ENCODE data around the gene PTPRD.

DNA sequence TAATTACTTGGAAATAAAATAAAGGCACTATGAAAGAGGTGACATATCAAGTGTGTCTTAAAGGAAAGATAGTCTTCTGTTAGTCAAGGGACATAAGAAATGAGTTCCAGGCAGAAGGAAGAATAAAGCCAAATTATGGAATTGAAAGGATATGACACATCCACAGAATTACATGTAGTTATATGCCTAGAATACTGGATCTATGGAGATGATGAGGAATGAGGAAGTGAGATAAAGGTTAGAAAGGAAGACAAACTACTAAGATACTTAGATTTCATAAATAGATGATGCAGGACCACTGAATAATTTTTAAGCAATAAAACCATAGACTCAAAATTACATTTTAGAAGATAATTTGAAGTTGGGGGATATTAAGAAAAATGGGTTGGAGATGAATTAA is 609.8 kb downstream of the PTPRD start:
- TF ChIP-seq, protein P1, sequence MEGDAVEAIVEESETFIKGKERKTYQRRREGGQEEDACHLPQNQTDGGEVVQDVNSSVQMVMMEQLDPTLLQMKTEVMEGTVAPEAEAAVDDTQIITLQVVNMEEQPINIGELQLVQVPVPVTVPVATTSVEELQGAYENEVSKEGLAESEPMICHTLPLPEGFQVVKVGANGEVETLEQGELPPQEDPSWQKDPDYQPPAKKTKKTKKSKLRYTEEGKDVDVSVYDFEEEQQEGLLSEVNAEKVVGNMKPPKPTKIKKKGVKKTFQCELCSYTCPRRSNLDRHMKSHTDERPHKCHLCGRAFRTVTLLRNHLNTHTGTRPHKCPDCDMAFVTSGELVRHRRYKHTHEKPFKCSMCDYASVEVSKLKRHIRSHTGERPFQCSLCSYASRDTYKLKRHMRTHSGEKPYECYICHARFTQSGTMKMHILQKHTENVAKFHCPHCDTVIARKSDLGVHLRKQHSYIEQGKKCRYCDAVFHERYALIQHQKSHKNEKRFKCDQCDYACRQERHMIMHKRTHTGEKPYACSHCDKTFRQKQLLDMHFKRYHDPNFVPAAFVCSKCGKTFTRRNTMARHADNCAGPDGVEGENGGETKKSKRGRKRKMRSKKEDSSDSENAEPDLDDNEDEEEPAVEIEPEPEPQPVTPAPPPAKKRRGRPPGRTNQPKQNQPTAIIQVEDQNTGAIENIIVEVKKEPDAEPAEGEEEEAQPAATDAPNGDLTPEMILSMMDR (conservative IDR thresholded peaks at IDR 0.05; ENCODE audit: low read depth in 2 of 2), result no peak
- TF ChIP-seq POLR2AphosphoS5 (IDR thresholded peaks at IDR 0.05; ENCODE audit: low read depth) (no peak), EZH2 (IDR thresholded peaks at IDR 0.05; ENCODE audit: low read depth, unreplicated experiment) (no peak), EZH2phosphoT487 (IDR thresholded peaks at IDR 0.05; ENCODE audit: unreplicated experiment) (no peak), JUNB (IDR thresholded peaks at IDR 0.05; ENCODE audit: unreplicated experiment) (no peak), ZNF331 (CRISPR knock-in tag; IDR thresholded peaks at IDR 0.05; ENCODE audit: low read depth) (no peak)
- TF ChIP-seq, protein P2, sequence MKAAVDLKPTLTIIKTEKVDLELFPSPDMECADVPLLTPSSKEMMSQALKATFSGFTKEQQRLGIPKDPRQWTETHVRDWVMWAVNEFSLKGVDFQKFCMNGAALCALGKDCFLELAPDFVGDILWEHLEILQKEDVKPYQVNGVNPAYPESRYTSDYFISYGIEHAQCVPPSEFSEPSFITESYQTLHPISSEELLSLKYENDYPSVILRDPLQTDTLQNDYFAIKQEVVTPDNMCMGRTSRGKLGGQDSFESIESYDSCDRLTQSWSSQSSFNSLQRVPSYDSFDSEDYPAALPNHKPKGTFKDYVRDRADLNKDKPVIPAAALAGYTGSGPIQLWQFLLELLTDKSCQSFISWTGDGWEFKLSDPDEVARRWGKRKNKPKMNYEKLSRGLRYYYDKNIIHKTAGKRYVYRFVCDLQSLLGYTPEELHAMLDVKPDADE (IDR thresholded peaks at IDR 0.05), result no peak
- TF ChIP-seq, protein P3, sequence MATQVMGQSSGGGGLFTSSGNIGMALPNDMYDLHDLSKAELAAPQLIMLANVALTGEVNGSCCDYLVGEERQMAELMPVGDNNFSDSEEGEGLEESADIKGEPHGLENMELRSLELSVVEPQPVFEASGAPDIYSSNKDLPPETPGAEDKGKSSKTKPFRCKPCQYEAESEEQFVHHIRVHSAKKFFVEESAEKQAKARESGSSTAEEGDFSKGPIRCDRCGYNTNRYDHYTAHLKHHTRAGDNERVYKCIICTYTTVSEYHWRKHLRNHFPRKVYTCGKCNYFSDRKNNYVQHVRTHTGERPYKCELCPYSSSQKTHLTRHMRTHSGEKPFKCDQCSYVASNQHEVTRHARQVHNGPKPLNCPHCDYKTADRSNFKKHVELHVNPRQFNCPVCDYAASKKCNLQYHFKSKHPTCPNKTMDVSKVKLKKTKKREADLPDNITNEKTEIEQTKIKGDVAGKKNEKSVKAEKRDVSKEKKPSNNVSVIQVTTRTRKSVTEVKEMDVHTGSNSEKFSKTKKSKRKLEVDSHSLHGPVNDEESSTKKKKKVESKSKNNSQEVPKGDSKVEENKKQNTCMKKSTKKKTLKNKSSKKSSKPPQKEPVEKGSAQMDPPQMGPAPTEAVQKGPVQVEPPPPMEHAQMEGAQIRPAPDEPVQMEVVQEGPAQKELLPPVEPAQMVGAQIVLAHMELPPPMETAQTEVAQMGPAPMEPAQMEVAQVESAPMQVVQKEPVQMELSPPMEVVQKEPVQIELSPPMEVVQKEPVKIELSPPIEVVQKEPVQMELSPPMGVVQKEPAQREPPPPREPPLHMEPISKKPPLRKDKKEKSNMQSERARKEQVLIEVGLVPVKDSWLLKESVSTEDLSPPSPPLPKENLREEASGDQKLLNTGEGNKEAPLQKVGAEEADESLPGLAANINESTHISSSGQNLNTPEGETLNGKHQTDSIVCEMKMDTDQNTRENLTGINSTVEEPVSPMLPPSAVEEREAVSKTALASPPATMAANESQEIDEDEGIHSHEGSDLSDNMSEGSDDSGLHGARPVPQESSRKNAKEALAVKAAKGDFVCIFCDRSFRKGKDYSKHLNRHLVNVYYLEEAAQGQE (IDR thresholded peaks at IDR 0.05; ENCODE audit: unreplicated experiment), result no peak
